Endodermal cell (in vitro differentiated cells): ENCODE results near the gene MACROD2. TPM values are rescaled to one million over a fixed set of nuclear protein-coding genes. Genes with fewer than 3 reads are reported as not detected.

Experiments
- DNase-seq: peaks from one replicate; pipeline ENCODE4 v3.0.0-alpha.2; 2017
- H3K27ac ChIP-seq: 2 replicates; pipeline ENCODE4 v1.5.1; 2013; ENCODE audit warnings: mild to moderate bottlenecking, low read depth, low read length, moderate library complexity
- H3K27me3 ChIP-seq: 2 replicates; pipeline ENCODE4 v1.6.1; 2013; ENCODE audit warnings: mild to moderate bottlenecking, low read length, moderate library complexity; ENCODE audit not compliant: insufficient read depth, control insufficient read depth, poor library complexity, severe bottlenecking
- H3K36me3 ChIP-seq: 2 replicates; pipeline ENCODE4 v1.7.0; 2013; ENCODE audit warnings: mild to moderate bottlenecking, low read length, moderate library complexity; ENCODE audit not compliant: control insufficient read depth, insufficient read depth
- H3K4me1 ChIP-seq: one replicate; pipeline ENCODE4 v1.7.0; 2013; ENCODE audit warnings: low read length; ENCODE audit not compliant: control insufficient read depth, insufficient read depth
- H3K4me3 ChIP-seq: 2 replicates; pipeline ENCODE4 v1.5.1; 2013; ENCODE audit warnings: mild to moderate bottlenecking, low read length, moderate library complexity
- H3K9ac ChIP-seq: 2 replicates; pipeline ENCODE4 v1.6.1; 2013; ENCODE audit warnings: mild to moderate bottlenecking, low read length, moderate library complexity; ENCODE audit not compliant: poor library complexity, severe bottlenecking; ENCODE audit errors: extremely low read depth
- H3K9me3 ChIP-seq: 2 replicates; pipeline ENCODE4 v1.6.1; 2013; ENCODE audit warnings: mild to moderate bottlenecking, low read length, moderate library complexity; ENCODE audit not compliant: control insufficient read depth
- H3K27ac Mint-ChIP-seq: 2 replicates; pipeline ENCODE4 v1.8.0; 2020; ENCODE audit warnings: mixed read lengths
- H3K27me3 Mint-ChIP-seq: 2 replicates; pipeline ENCODE4 v1.8.0; 2021; ENCODE audit warnings: mild to moderate bottlenecking, mixed read lengths; ENCODE audit not compliant: insufficient read depth
- H3K36me3 Mint-ChIP-seq: 2 replicates; pipeline ENCODE4 v1.8.0; 2020; ENCODE audit warnings: low read depth, mixed read lengths
- H3K4me1 Mint-ChIP-seq: 2 replicates; pipeline ENCODE4 v1.8.0; 2020; ENCODE audit warnings: mixed read lengths
- H3K4me3 Mint-ChIP-seq: 2 replicates; pipeline ENCODE4 v1.8.0; 2020; ENCODE audit warnings: mild to moderate bottlenecking, moderate library complexity, mixed read lengths
- H3K9me3 Mint-ChIP-seq: 2 replicates; pipeline ENCODE4 v1.8.0; 2020; ENCODE audit warnings: mild to moderate bottlenecking, mixed read lengths
- WGBS, 2 experiments: methylation state at CpG; one replicate each; pipeline versions ENCODE4 v1.1.5 to v1.1.7; 2013; ENCODE audit warnings: missing lambda C conversion rate in 2 of 2, mixed read lengths in 1 of 2; ENCODE audit not compliant: insufficient coverage in 1 of 2, insufficient read length in 1 of 2; 5-methylcytosine and 5-hydroxymethylcytosine counted together
- total RNA-seq, 2 donors: library from RNA; stranded (reverse); fragmentation: NEBNext Ultra II Directional in 1 of 2; extraction: Animal tissue kit (Norgen Biotek cat#: 25700) in 1 of 2; gene quantifications; 2 replicates in 1 of 2; 3 replicates in 1 of 2; pipeline ENCODE4 v1.2.1, GENCODE V29; 2021
- TF ChIP-seq, protein P1 (sequence below): fragments of 200-600 bp; sonication (generic); conservative IDR thresholded peaks from 2 replicates; pipeline ENCODE4 v1.5.0; 2021; ENCODE audit warnings: antibody characterized with exemption, mild to moderate bottlenecking

The MACROD2 gene
- total RNA-seq, 2 donors from 2014 or later: 2.3 to 4.8 TPM

- Mint-ChIP-seq H3K4me1 (peaks cover 10% of the 10 kb centered on the region), H3K36me3 (no peaks in the 10 kb centered on the region), H3K27me3 (no peaks in the 10 kb centered on the region), H3K9me3 (no peaks in the 10 kb centered on the region), H3K27ac (no peak overlapping the region), H3K4me3 (no peak overlapping the region)
- Histone ChIP-seq H3K27ac (no peak overlapping the region), H3K4me3 (no peak overlapping the region), H3K27me3 (peaks cover 13% of the 10 kb centered on the region), H3K36me3 (no peaks in the 10 kb centered on the region), H3K9ac (no peak overlapping the region), H3K4me1 (peaks cover 10% of the 10 kb centered on the region), H3K9me3 (peaks cover 3% of the 10 kb centered on the region)
- 93 to 100% methylated on average over 1 to 2 of the region's 4 CpGs for WGBS, 2 experiments
- no peak for DNase-seq
- TF ChIP-seq, protein P1, sequence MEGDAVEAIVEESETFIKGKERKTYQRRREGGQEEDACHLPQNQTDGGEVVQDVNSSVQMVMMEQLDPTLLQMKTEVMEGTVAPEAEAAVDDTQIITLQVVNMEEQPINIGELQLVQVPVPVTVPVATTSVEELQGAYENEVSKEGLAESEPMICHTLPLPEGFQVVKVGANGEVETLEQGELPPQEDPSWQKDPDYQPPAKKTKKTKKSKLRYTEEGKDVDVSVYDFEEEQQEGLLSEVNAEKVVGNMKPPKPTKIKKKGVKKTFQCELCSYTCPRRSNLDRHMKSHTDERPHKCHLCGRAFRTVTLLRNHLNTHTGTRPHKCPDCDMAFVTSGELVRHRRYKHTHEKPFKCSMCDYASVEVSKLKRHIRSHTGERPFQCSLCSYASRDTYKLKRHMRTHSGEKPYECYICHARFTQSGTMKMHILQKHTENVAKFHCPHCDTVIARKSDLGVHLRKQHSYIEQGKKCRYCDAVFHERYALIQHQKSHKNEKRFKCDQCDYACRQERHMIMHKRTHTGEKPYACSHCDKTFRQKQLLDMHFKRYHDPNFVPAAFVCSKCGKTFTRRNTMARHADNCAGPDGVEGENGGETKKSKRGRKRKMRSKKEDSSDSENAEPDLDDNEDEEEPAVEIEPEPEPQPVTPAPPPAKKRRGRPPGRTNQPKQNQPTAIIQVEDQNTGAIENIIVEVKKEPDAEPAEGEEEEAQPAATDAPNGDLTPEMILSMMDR: no peak
Measured at GRCh38 chr20:15965165-15965564, 1969.8 kb downstream of the MACROD2 start.

- H3K9me3 ChIP-seq: peaks cover 13% of the 10 kb centered on the region
- peaks cover 2% of the 10 kb centered on the region for H3K4me1 ChIP-seq
- H3K27ac Mint-ChIP-seq: no peak overlapping the region
- H3K27ac ChIP-seq: no peak overlapping the region
- TF ChIP-seq, protein P1: no peak
- H3K4me3 Mint-ChIP-seq: no peak overlapping the region
- peaks cover 16% of the 10 kb centered on the region for H3K9me3 Mint-ChIP-seq
- WGBS, 2 experiments: 100% methylated on average over 1 to 3 of the region's 5 CpGs
- no peaks in the 10 kb centered on the region for H3K27me3 Mint-ChIP-seq
- no peak overlapping the region for H3K9ac ChIP-seq
- peaks cover 2% of the 10 kb centered on the region for H3K36me3 Mint-ChIP-seq
- no peaks in the 10 kb centered on the region for H3K4me1 Mint-ChIP-seq
- no peaks in the 10 kb centered on the region for H3K36me3 ChIP-seq
- peaks cover 9% of the 10 kb centered on the region for H3K27me3 ChIP-seq
- no peak overlapping the region for H3K4me3 ChIP-seq
- DNase-seq: no peak
Measured at GRCh38 chr20:15967334-15967733, 1972.0 kb downstream of the MACROD2 start.

DNA sequence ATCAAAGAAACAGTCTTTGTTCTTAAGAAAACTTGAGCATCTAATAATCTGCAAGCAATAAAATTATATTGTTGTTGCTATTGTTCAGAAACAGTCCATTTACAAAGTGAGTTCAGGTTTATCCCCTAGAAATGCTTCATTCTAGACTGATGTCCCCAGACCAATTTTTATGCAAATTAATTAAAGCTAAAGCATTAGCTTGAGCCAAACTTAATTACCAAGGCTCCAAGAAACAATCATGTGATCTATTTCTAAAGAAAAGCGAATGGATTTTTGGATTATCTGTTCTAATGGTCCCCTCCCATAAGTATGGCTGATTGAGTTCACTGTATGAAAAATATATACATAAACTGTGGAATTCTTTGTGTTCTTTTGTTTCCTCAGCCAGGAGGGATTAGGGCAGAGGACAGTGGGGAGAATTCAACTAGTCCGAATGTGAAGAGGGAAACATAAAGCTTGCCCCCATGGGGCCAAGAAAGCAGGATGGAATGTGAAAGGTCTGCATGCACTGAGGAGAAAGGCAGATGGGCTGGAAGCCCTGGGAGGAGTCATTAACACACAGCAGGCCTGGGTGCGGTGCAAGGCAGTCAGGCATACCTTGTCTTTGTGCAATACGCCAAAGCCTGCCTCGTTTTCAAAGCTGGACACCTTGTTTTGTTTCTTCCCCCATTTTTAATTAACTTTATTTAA, 1980.9 kb downstream of the MACROD2 start:
- H3K9me3 ChIP-seq: peaks cover 22% of the 10 kb centered on the region
- TF ChIP-seq, protein P1: no peak
- peak overlapping the region; percentile 87 for H3K27ac ChIP-seq
- peaks cover 3% of the 10 kb centered on the region for H3K4me1 ChIP-seq
- no peak overlapping the region for H3K4me3 ChIP-seq
- peaks cover 25% of the 10 kb centered on the region for H3K4me1 Mint-ChIP-seq
- peak; percentile 86 for DNase-seq
- no peaks in the 10 kb centered on the region for H3K36me3 ChIP-seq
- no peaks in the 10 kb centered on the region for H3K27me3 ChIP-seq
- H3K27me3 Mint-ChIP-seq: no peaks in the 10 kb centered on the region
- H3K9ac ChIP-seq: no peak overlapping the region
- 20 to 38% methylated on average over 2 to 5 of the region's 5 CpGs for WGBS, 2 experiments
- H3K9me3 Mint-ChIP-seq: peaks cover 31% of the 10 kb centered on the region
- no peak overlapping the region for H3K4me3 Mint-ChIP-seq
- H3K27ac Mint-ChIP-seq: peak overlapping the region; percentile 50
- peaks cover 2% of the 10 kb centered on the region for H3K36me3 Mint-ChIP-seq
